ENCODE results near the gene KIF23. TPM values are rescaled to one million over a fixed set of nuclear protein-coding genes. Genes with fewer than 3 reads are reported as not detected.

Gene KIF23
- total RNA-seq, 1 donor from 2014 or later = 1.3 TPM

DNA sequence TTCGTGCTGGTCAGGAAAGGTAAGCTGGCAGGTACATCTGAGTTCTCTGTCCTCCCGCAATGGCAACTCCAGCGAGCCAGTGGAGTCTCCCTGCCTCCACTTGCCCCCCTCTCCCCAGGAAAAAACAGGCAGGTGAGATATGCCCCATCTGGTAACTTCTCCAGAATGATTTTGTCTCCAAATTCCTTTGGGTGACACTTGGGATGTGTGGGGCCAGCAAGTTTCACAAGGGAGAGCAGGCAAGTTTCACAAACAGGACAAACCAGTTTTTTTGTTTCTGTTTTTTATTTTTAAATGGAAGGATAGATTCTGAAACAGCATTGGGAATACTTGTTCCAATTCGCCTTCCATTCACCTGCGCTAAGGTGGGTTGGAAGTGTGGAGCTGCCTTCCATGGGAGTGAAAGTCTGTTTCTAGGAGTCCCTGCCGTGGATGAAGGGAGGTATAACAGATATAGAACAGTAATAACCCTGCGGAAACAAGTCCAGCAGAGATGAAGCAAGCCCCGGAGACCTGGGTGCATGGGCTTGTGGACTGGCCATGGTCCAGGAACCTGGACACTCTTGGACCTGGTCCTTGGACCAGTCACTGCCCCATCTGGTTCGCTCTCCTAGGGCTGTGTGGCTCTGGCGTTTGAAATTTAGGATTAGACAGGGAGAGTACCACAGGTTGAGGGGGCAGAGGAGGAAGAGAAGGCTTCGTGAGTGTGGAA is 22.9 kb upstream of the KIF23 start:
- no peaks in the 10 kb centered on the region for H3K27me3 ChIP-seq (ENCODE audit: low read depth)
- no peak for DNase-seq
- intact Hi-C loops (cut with DNase I) = no loop called here
- TF ChIP-seq CTCF (IDR thresholded peaks at IDR 0.05) = no peak
- no peaks in the 10 kb centered on the region for H3K9me3 ChIP-seq
- no peak for ATAC-seq
- no peak overlapping the region for H3K4me3 ChIP-seq
- H3K27ac ChIP-seq = no peak overlapping the region
- H3K4me1 ChIP-seq = peaks cover 10% of the 10 kb centered on the region
- no peaks in the 10 kb centered on the region for H3K36me3 ChIP-seq

GRCh38 chr15:69392352-69392751 is 21.8 kb upstream of the KIF23 start:
- DNase-seq = no peak
- Histone ChIP-seq H3K9me3 (no peaks in the 10 kb centered on the region), H3K4me3 (no peak overlapping the region), H3K27ac (no peak overlapping the region), H3K4me1 (peaks cover 10% of the 10 kb centered on the region), H3K36me3 (no peaks in the 10 kb centered on the region), H3K27me3 (ENCODE audit: low read depth) (no peaks in the 10 kb centered on the region)
- intact Hi-C loops (cut with DNase I) = no loop called here
- no peak for ATAC-seq
- TF ChIP-seq CTCF (IDR thresholded peaks at IDR 0.05) = no peak

DNA sequence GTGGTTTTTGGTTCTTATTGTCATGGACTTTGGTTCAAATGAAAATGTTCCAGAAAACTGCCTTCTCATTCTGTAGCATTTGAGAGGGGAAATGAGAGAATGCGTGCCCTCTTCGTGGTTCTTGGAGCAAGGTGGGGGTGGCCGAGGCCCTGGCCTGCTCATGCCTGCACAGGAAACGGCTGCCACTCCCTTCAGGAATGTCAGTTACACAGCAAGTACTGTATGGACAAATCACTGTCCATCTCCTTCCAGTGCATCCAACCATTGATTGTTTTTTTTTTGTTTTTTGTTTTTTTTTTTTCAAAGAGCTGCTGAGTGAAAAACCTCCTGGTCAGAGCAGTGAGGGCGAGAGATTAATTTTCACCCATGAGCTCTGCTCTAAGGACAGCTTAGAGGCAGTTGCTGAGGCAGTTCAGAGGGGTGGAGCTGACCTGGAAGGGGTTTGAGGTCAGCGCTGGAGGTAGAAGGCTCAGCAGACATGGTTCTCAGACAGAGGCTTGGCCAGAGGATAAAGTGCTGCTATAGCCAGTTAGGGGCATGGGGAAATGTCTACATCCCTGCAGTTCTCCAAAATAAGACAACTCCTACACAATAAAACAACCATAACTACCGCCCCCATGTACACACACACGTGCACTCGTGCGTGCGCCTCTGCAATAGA is 20.2 kb upstream of the KIF23 start:
- no peaks in the 10 kb centered on the region for H3K9me3 ChIP-seq
- no peak for TF ChIP-seq CTCF (IDR thresholded peaks at IDR 0.05)
- intact Hi-C loops (cut with DNase I) = no loop called here
- no peak overlapping the region for H3K4me3 ChIP-seq
- no peak for ATAC-seq
- peaks cover 10% of the 10 kb centered on the region for H3K4me1 ChIP-seq
- no peak overlapping the region for H3K27ac ChIP-seq
- no peaks in the 10 kb centered on the region for H3K36me3 ChIP-seq
- H3K27me3 ChIP-seq (ENCODE audit: low read depth) = no peaks in the 10 kb centered on the region
- DNase-seq = no peak

- no peaks in the 10 kb centered on the region for H3K36me3 ChIP-seq
- intact Hi-C loops (cut with DNase I) = no loop called here
- H3K4me1 ChIP-seq = peaks cover 10% of the 10 kb centered on the region
- H3K4me3 ChIP-seq = no peak overlapping the region
- ATAC-seq = peak; percentile 88 to 93
- H3K27ac ChIP-seq = no peak overlapping the region
- H3K9me3 ChIP-seq = no peaks in the 10 kb centered on the region
- DNase-seq = peak; percentile 87
- H3K27me3 ChIP-seq (ENCODE audit: low read depth) = no peaks in the 10 kb centered on the region
- peak; percentile 98 for TF ChIP-seq CTCF (IDR thresholded peaks at IDR 0.05)
Measured at GRCh38 chr15:69394556-69395282, 19.4 kb upstream of the KIF23 start.

GRCh38 chr15:69395460-69395859 is 18.7 kb upstream of the KIF23 start:
- no peak for ATAC-seq
- intact Hi-C loops (cut with DNase I) = no loop called here

More at GRCh38 chr15:69395460-69395859, 18.7 kb upstream of the KIF23 start:
- Histone ChIP-seq H3K27me3 (ENCODE audit: low read depth) (no peaks in the 10 kb centered on the region), H3K9me3 (no peaks in the 10 kb centered on the region), H3K4me3 (no peak overlapping the region), H3K27ac (no peak overlapping the region), H3K4me1 (peaks cover 10% of the 10 kb centered on the region), H3K36me3 (no peaks in the 10 kb centered on the region)
- DNase-seq = no peak
- TF ChIP-seq CTCF (IDR thresholded peaks at IDR 0.05) = no peak

All from lower lobe of right lung (tissue), 2 donors.